Measurements from ENCODE around the gene FRMD3.
"Not testable (repeated sequence)": the region's sequence is repeated elsewhere in the genome, so short reads cannot be mapped to it uniquely, and the experiment has no call there.

FRMD3 gene

DNA sequence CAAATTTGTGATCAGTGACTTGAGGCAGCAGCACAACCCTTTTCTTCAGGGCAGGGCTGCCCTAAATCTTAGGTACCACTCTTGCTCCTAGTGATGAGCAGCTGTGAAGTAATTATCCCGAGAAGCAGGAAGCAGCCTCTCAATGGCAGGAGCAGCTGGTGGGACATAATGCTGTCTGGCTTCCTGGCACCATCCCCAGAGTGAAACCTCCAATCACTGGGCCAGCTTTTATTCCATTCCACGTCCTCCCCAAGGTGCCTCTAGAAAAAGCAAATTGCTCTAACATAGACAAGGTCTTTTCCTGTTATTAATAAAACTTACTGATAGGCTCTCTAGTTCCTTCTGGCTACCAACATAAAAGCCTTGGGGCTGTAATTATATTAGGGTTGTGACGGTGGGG lies 154.0 kb downstream of the FRMD3 start:
- DNase-seq, result no peak

DNA sequence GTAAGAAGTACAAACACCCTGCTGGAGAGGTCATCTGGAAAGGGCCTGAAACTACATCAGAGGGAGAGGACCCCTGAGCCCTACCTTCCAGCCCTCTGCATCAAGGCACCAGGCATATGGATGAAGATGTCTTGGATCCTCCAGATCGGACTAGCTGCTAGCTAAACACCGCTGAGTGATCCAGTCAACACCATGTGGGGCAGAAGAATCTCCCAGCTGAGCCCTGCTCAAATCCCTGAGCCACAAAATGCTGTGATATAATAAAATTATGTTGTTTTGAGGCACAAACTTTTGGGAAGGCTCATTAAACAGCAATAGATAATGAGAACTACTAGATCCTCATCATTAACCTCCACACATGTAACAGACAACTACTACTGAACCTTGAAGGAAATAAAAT lies 155.2 kb downstream of the FRMD3 start:
- no peak for DNase-seq

DNA sequence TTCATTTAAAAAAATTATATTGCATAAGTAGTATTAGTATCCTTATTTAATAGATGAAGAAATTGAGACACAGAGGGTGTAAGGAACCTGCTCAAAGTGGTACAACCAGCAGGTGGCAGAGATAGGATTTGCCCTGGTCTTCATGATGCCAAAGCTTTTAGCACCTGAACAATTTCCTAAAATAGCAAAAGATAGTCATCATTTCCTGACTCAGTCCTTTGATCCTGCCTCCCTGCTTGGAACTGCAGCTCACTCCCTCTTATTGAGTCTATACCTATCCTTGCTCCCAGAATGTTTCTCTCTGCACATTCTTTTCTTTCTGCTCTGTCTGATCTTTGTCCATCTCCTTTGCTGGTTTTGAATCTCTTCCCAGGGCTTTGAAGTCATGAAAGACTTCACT lies 155.8 kb downstream of the FRMD3 start:
- DNase-seq, result no peak

DNA sequence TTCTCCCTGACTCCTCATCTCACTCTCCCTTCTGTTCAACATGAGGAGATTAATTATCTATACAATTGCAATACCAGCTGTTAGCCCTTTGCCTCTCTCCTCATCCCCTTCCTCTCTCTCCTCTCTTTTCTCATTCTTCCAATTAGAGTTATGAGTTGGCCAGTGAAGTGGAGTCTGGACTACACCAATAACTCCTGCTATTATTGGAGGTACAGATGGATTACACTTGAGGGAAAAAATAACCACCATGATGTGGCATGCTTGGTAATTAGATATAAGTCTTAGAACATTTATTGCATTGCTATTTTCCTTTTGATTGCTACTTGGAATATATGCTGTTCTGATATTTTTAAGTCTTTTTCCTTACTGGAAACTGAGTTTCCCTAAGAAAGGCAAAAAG lies 159.2 kb downstream of the FRMD3 start:
- DNase-seq, result no peak

DNA sequence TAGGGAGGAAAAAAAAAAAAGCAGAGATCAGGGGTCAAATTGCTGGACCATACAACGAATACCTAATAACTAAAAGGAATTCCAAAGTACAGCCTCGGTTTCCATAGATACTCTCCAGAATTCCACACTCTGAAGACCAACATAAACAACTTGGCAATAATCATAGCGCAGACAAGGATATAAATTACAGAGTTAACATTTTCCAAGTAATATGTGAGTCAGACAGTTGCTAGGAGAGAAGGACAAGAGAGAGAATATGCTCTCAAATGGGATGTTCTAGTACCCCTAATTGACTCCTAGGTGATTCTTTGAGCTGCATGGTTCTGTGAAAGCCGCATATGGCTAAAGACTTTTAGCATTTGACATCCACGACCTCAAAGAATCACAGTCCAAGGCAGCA lies 165.2 kb downstream of the FRMD3 start:
- no peak for DNase-seq

DNA sequence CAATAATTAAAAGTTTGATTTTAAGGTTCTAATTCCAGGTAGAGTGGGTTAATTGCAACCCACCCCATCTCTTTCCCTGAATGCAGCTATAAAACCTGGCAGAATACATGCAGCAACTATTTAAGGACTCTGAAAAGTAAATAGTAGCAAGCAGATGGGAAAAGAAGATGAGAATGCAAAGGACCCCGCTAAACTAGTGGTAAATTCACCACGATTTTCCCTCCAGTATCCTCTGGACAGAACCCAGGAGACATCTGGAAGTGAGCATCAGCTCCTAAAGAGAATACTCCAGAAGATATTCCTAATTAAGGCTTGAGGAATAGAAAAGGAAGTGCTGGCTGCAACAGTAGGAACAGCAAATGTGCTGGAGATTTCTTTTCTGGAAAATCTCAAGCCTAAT lies 170.9 kb downstream of the FRMD3 start:
- DNase-seq, result no peak

DNA sequence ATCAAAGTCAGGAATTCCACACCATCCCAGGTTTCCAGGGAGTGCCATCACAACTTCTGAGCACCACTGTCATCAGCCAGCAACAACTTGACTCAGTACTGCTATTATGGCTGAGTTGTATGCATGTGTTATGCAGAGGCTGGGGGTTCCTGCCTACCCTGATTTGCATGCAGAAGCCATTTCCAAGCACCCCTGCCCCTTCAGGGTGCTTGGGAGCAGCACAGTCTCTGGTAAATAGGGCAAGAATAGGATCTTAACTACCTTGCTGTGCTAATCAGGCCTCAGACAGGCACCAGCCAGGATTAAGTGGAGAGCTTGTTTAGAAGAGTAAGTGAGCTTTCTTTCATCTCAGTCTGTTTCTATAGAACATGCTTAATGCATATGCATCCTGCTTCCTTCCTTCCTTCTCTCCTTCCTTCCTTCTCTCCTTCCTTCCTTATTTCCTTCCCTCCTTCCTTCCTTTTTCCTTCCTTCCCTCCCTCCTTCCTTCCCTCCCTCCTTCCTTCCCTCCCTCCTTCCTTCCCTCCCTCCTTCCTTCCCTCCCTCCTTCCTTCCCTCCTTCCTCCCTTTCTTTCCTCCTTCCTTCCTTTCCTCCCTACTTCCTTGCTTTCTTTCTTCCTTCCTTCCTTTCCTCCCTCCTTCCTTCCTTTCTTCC lies 175.7 kb downstream of the FRMD3 start:
- DNase-seq, result no peak

DNA sequence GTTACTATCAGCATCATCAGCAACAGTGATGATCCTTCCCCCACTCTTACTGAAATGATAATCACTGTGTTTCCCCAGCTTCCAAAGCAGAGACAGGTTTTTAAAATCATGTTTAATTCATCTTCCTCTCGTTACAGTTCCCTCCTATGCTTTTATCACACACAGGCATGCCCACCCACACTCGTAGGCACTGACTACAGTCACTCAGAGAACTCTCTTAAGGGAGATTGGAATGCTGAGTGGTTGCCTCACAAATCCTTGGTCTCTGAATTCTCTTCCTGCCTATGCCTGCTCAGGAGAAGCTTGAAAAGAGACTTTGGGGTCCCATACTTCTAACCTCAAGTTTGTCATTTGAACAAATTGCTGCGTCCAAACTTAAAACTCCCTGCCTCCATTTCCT lies 179.2 kb downstream of the FRMD3 start:
- no peak for DNase-seq

DNA sequence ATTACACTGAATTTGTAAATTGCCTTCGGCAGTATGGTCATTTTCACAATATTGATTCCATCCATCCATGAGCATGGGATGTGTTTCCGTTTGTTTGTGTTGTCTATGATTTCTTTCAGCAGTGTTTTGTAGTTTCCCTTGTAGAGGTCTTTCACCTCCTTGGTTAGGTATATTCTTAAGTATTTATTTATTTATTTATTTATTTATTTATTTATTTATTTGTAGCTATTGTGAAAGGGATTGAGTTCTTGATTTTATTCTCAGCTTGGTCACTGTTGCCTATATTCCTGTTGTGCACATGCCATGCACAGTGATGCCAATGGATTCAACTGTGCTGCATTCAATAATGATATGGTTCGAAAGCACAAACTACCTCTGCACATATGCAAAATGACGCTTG lies 179.7 kb downstream of the FRMD3 start:
- not testable (repeated sequence) for DNase-seq

DNA sequence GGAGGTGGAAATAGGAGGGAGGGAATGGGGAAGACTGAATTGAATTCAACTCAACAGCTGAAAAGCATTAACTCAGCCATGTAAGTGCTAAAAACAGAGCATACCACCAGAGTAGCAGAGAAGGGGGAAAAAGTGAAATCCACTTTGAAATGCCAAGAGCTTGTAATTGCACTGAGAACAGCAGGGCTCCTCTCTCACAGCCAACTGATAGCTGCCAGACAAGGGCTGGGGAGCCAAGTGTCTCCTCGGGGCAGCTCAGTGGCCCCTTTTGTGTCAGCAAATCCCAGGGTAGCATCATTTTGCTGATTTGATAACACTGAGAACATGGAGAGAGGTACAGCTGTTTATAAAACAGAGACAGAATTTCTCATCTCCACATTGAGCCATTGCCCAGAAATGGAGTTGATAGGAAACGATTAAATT lies 182.5 kb downstream of the FRMD3 start:
- DNase-seq, result no peak

DNA sequence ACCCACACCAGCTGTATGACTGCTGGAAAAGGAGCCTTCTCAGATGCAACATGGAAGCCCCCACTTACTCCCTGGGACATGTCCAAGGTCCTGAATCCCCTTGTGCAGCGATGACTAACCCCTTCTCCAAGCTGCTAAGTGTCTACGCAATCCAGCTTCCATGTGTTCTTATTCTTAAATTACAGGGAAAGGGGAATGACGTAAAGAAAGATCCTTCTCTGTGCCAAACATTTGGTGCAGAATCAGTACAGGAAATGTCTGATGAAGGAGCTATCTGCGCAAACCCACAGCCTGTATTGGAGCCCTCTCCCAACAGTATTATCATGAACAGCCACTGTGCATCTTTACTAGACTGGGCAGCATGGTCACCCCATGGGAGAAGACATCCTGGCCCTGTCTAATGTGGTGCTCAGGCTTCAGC lies 183.2 kb downstream of the FRMD3 start:
- DNase-seq, result no peak

DNA sequence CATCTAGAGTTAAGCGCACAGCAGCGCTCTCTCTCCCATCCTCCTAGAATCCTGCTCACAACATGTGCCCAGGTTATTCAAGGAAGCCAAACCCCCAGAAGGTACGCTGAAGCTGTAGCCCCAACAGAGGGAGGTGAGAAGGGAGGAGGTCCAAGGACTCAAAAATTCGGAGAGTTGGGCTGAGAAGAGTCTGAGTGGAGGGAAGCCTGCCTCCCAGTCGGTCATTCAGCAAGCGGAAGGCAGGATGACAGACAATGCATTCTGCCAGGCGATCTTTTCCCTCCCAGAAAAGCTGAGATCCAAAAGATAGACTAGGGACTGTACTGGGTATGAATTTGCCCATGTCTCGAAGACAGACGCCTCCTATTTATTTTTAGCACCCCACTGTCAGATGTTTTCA lies 189.2 kb downstream of the FRMD3 start:
- DNase-seq, result no peak

DNA sequence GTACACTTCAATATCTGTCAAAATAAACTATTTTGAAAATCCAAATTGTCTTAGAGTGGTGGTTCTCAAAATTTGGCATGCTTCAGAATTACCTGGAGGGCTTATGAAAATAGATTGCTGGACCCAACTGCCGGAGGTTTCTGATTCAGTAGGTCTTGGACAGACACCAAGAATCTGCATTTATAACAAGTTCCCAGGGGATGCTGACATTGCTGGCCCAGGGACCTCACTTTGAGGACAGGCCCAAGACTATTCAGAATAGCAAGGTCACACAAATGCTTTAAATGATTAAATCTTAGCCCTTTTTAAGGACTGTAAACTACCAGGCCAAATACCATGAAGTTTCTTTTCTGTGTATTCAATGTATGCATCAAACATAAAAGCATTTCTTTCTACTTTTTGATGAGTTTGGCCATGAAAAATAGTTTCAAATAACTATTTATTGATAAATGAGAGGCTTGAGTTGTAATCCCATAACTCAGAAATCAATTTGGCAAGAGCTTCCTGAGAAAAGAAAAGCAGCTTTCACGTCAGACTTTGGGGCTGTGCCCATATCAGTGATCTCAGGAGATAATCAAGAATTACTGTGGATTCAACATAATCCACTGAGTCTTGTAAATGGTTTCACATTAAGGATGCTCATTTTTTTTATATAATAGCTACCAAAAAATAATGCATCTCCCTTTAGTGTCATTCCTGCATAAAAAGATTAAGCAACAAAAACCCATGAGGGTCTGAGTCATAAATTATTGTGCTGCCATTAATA lies 191.4 kb downstream of the FRMD3 start:
- DNase-seq, result no peak

DNA sequence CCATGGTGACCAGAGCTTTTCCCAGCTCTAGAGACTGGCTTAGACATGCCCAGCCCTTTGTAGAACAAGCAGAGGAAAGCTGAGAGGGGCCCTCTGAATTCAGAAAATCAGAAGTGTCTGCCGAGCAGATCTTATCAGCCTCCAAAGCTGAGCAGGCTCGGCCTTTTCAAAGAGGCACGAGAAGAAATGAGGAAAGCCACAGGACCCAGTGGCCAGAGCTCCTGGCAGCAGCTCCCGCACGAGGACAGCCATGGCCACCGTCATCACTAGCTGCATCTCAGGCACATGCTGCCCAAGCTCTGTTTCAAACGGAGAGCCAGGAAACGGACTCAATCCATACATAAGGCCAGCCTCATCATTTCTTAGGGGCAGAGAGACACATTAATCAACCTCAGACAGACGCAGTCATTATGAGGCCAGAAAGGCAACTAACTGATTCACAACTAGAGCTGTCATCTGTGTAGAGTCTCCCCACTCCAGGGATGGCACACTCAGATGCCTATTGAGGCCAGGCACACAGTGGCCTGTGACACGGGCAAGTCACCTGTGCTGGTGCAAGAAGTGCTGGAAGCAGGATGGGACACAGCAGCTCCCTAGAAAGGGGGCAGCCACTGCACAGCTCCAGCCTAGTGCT lies 194.7 kb downstream of the FRMD3 start:
- DNase-seq, result no peak

DNA sequence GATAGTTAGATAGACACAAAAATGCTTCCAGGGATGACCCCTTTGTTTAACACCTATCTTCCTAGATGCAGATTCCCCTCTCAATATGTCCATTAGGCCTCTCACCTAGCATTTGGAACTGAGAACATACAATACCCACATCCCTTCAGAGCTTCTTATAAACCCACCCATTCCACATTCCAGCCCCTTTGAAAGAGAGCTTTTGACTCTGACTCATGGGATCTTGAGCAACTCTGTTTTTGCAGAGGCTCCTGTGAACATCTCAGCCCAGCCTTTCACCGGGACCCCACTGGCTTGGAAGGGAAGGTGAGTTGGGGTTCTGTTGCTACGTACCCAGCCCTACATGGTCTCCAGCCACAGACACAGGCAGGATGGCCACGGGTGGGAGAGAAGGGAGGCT lies 195.5 kb downstream of the FRMD3 start:
- DNase-seq, result no peak

DNA sequence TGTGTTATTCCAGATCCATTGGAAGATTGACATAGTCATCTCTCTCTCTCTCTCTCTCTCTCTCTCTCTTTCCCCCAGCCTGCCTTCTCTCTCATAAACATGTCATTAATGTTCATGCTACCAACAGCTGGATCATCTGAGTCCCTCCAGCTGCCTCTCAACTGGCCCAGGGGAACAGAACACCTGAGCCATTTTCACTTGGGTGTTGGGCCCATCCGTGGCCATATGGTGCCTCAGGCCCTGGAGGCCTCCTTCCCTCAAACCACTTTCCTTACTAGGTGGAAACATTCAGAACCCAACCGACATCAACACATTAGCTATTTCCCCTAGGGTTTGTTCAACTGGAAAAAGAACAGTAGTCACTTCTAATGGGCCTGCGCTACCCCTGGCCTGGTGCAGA lies 196.2 kb downstream of the FRMD3 start:
- DNase-seq, result no peak

DNA sequence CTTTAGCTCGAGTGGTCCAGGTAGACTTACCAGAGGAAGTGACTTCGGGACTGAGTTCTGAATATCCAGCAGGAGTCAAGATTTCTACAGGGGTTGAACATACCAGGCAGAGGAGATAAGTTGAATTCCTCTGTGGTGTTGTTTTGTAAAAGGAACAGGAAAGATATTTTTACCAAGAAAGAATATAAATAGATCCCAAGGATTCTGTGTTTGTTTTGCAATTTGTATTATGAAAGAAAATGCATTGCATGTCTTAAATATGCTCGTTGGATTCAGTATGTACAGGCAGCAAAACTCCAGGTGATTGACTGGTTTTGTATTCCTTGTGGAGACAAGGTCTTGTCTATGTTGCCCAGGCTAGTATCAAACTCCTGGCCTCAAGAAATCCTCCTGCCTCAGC lies 197.8 kb downstream of the FRMD3 start:
- DNase-seq, result no peak

DNA sequence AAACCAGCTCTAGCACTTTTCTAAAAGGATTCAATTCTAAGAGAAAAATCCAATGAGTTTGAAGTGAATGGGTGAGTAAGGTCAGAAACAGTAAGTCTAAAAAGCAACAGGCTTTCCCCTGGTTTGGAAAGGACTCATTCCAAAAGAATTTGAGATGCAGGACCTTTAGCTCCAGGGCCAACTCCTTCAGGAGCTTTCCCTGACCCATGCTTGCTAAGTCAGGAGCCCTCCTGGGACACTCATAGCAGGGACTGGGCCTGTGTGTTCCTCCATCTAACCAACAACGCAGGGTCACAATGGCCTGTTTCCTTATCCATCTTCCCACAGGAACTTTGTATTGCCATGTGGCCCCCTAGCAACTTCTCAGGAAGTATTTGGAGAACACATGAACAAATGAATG lies 198.8 kb downstream of the FRMD3 start:
- DNase-seq, result no peak

DNA sequence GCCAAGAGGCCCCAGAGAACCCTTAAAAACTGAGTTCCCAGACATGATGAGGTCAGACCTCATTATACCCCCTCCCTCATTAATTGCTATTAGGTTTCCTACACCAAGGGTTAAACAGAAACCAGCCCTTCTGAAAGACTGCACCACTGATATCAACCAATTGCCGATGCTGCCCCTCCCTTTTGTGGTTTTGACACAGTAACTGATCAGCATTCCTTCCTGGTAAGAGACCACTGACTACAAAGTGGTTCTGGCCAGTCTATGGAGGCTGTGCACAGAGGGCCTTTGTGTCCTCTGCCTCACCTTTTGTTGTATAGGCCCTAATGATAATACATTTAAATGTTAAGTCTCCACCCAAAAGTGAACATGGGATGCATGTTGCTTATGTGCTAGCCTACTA lies 201.5 kb downstream of the FRMD3 start:
- no peak for DNase-seq

DNA sequence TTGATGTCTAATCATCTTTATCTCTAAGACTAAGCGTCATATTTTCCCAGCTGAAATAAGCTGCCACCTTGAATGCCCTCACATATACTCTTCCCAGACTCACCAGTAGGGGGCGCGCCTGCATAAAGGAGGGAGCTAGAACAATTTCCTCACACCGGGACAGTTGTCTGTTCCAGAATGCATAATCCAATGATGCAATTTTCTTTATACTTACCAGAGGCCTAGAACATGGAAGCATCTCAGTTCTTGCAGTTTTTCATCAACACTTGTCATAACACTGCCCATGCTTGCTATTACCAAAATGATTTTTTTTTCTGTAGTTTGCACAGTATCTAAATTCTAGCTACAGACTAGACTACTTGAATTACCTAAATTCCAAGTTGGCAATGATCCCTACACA lies 203.9 kb downstream of the FRMD3 start:
- peak; percentile 83 for DNase-seq

DNA sequence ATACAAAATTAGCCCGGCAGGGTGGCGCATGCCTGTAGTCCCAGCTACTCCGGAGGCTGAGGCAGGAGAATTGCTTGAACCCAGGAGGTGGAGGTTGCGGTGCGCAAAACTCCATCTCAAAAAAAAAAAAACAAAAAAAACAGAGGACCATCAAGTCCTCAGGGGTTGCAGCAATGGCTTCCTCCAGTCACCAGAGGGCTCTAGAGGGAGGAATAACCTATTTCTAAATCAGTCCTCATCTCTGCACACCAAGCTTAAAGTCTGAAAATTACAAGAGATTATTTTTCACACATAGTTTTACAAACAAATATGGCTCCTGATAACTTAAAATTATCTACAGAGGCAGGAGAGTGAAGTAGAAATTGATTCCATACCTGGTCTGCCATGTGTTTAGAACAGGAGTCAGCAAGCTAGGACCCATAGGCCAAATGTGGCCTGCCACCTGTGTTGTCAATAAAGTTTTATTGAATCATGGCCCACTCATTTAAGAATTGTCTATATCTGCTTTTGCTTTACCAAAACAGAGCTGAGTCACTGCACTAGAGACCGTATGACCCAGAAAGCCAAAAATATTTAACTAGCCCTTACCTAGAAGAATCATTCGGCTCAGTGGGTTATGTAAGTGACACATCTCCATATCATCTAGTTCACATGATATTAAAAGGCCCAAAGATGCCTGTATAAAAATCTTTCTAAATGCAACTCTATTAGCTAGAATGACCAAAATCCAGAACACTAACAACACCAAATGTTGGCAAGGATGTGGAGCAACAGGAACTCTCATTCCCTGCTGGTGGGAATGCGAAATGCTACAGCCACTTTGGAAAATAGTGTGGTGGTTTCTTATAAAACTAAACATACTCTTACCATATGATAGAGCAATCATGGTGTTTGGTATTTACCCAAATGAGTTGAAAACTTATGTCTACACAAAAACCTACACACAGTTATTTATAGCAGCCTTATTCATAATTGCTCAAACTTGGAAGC lies 207.7 kb downstream of the FRMD3 start:
- DNase-seq, result no peak

DNA sequence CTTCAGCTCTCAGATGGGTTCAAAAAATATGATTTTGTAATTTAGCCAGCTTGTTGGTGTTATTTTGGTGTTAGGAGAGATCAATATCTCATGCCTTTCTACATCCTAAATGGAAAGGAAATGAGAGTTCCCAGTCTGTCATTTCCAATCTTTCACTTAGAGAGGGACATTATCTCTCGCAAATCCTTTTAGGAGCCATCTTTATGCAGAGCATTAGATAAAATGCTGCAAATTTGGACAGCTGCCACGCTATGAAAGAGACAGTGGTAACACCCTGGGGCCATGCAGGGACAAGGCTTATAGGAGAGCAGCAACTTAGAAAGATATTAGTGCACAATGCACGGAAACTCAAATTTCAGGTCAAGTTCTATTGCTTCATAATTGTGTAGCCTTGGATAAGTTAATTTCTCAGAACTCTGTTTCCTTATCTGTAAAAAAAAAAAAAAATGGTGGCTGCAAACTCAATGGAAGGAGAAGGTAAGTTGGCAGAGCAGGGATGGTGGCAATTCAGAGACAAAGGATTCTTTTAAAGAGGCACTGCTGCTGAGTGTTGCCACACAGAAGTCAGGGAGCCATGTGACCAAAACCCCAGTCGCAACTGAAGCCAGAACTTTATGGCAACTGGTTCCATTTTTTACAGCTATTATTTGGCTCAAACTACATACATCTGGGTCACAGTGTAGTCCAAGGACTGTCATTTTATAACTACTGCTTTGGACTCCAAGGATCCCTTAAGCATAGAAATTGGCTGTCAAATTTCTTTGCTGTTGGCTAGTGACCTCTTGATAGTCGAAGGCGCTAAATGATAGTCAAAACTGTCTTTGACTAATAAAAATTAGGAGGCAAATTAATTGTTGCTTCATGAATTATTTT lies 210.2 kb downstream of the FRMD3 start:
- DNase-seq, result no peak
